RWPE2 (cell line): ENCODE measurements around the gene ADCY2.

Experiments used
- ATAC-seq: fragments of 200-7000 bp; cut with Tn5 transposase; 3 replicates; pipeline ENCODE4 v1.9.1; 2021; ENCODE audit warnings: low read depth
- DNase-seq: peaks from one replicate; pipeline ENCODE4 v3.0.0-alpha.2; 2020; ENCODE audit warnings: low spot score
- H3K27ac ChIP-seq: fragments of 450-650 bp; 2 replicates; pipeline ENCODE4 v1.5.1; 2017; ENCODE audit warnings: mild to moderate bottlenecking; ENCODE audit not compliant: poor library complexity, severe bottlenecking
- H3K27me3 ChIP-seq: fragments of 250-450 bp; sonication (Bioruptor Pico); 2 replicates; pipeline ENCODE4 v1.5.1; 2021; ENCODE audit warnings: mild to moderate bottlenecking, moderate library complexity; ENCODE audit not compliant: insufficient read depth, poor library complexity, severe bottlenecking
- H3K36me3 ChIP-seq: fragments of 250-450 bp; sonication (Bioruptor Pico); 2 replicates; pipeline ENCODE4 v1.5.1; 2020; ENCODE audit warnings: low read depth, mild to moderate bottlenecking, moderate library complexity
- H3K4me1 ChIP-seq: fragments of 250-450 bp; sonication (Bioruptor Pico); 2 replicates; pipeline ENCODE4 v1.5.1; 2021; ENCODE audit warnings: mild to moderate bottlenecking, moderate library complexity; ENCODE audit not compliant: insufficient read depth, poor library complexity, severe bottlenecking
- H3K4me3 ChIP-seq: fragments of 250-450 bp; sonication (Bioruptor Pico); 2 replicates; pipeline ENCODE4 v1.5.1; 2021; ENCODE audit warnings: mild to moderate bottlenecking, moderate library complexity; ENCODE audit not compliant: severe bottlenecking
- H3K9me3 ChIP-seq: fragments of 250-450 bp; sonication (Bioruptor Pico); 2 replicates; pipeline ENCODE4 v1.5.1; 2021; ENCODE audit warnings: mild to moderate bottlenecking, moderate library complexity; ENCODE audit not compliant: severe bottlenecking
- TF ChIP-seq, protein P1 (sequence below): fragments of 450-650 bp; IDR thresholded peaks from one replicate; pipeline ENCODE4 v1.5.1; 2017; ENCODE audit warnings: mild to moderate bottlenecking, moderate library complexity; ENCODE audit not compliant: poor library complexity, severe bottlenecking

ADCY2 gene

DNA sequence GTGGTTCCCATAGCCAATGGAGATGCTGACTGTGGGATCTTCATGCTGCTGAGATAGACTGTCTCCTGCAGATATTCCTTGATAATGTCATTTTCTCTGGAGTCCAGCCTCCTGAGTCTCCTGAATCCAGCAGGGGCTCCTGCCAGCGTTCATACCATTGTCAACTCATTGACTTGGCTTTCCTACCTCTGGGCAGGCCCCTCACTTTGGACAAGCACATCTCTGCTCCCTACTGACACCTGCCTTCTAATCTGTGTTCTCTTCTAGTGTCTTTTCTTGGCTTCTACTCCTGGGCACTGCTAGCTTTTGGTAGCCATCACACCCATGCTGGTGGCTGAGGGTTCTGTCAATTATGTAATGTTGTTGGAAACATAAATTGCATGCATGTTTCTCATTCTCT lies 138.0 kb downstream of the ADCY2 start:
- ATAC-seq = no peak
- no peaks in the 10 kb centered on the region for H3K27me3 ChIP-seq
- TF ChIP-seq, protein P1, sequence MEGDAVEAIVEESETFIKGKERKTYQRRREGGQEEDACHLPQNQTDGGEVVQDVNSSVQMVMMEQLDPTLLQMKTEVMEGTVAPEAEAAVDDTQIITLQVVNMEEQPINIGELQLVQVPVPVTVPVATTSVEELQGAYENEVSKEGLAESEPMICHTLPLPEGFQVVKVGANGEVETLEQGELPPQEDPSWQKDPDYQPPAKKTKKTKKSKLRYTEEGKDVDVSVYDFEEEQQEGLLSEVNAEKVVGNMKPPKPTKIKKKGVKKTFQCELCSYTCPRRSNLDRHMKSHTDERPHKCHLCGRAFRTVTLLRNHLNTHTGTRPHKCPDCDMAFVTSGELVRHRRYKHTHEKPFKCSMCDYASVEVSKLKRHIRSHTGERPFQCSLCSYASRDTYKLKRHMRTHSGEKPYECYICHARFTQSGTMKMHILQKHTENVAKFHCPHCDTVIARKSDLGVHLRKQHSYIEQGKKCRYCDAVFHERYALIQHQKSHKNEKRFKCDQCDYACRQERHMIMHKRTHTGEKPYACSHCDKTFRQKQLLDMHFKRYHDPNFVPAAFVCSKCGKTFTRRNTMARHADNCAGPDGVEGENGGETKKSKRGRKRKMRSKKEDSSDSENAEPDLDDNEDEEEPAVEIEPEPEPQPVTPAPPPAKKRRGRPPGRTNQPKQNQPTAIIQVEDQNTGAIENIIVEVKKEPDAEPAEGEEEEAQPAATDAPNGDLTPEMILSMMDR = no peak
- H3K27ac ChIP-seq = no peak overlapping the region
- H3K4me1 ChIP-seq = no peaks in the 10 kb centered on the region
- no peaks in the 10 kb centered on the region for H3K9me3 ChIP-seq
- H3K4me3 ChIP-seq = no peak overlapping the region
- no peak for DNase-seq
- no peaks in the 10 kb centered on the region for H3K36me3 ChIP-seq

DNA sequence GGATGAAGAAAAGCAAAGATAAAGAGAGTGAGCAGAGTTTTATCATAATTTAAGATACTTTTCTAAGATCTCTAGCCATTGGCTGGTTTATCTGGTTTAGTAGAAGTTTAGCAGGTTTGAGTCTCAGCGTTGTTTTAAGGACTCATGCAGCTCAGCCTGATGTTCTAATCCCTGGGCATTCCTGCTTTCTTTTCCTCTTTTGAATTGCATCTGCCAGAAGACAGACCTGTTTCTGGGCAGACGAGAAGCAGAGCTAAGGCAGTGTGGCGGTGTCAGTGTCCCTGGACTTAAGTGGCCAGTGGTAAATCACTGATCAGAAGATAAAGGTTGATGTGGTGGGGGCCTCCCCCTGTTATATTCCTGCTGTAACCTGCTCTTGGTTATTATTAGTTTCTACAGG lies 138.6 kb downstream of the ADCY2 start:
- Histone ChIP-seq H3K36me3 (no peaks in the 10 kb centered on the region), H3K27ac (no peak overlapping the region), H3K9me3 (no peaks in the 10 kb centered on the region), H3K27me3 (no peaks in the 10 kb centered on the region), H3K4me3 (no peak overlapping the region), H3K4me1 (no peaks in the 10 kb centered on the region)
- ATAC-seq (no peak), DNase-seq (no peak)
- TF ChIP-seq, protein P1 = no peak

DNA sequence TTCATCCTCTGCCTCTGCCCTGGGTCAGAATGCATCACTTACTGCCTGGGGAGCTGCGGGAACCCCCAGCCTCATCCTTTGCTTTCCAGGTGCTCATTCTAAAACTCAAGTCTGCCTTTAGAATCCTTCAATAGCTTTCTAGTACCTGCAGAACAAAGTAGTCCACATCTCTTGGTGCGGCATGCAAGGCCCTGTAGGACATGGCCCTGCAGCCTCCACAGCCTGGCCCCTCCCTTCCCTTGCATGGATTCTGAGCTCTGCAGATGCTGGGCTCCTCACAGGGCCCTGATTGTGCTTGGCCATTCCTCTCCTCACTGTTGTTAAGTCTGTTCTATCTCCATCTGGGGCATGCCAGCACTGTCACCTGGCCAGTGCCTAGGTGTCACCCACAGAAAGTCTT lies 141.6 kb downstream of the ADCY2 start:
- no peak for DNase-seq
- Histone ChIP-seq H3K4me1 (no peaks in the 10 kb centered on the region), H3K4me3 (no peak overlapping the region), H3K27me3 (no peaks in the 10 kb centered on the region), H3K36me3 (no peaks in the 10 kb centered on the region), H3K9me3 (no peaks in the 10 kb centered on the region), H3K27ac (no peak overlapping the region)
- ATAC-seq = no peak
- TF ChIP-seq, protein P1 = no peak

- Histone ChIP-seq H3K4me1 (no peaks in the 10 kb centered on the region), H3K27me3 (no peaks in the 10 kb centered on the region), H3K4me3 (no peak overlapping the region), H3K9me3 (no peaks in the 10 kb centered on the region), H3K27ac (no peak overlapping the region), H3K36me3 (no peaks in the 10 kb centered on the region)
- TF ChIP-seq, protein P1 = no peak
- no peak for DNase-seq
- ATAC-seq = no peak
Measured at GRCh38 chr5:7539571-7539970, 143.6 kb downstream of the ADCY2 start.

DNA sequence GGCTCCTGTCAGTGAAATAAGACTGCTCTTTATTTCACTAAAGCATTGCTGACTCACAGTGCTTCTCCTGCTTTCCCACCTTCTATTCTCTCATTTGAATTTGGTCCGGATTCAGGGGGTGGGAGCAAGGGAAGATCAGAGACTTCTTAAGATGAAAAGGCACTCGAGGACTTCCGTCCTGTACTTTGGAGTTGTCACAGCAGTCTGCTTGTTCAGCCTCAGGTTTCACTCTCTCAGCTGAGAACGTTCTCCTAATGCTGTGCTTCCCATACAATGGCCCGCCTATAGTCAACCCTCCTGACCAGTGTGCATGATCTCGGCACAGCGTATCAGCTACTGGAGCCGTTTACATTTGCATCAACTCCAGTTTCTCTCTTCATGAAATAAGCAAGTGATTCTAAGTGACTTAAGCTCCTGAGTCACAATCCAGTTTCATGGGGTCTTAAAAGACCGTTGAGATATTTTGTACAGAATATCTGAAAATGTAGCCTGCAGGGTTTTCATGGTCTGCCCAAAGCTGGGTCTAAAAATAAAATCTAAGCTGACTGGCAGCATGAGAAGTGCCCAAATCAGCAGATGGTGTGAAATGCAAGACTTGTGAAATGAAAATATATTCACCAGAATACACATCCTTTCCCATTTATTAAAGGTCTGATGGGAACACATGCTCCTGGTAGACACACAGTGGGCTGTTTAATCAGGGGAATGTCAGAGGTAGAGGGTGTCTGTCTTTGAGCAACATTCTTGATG lies 145.0 kb downstream of the ADCY2 start:
- ATAC-seq (no peak), DNase-seq (no peak)
- no peaks in the 10 kb centered on the region for H3K27me3 ChIP-seq
- no peaks in the 10 kb centered on the region for H3K4me1 ChIP-seq
- H3K36me3 ChIP-seq = no peaks in the 10 kb centered on the region
- no peaks in the 10 kb centered on the region for H3K9me3 ChIP-seq
- no peak overlapping the region for H3K27ac ChIP-seq
- H3K4me3 ChIP-seq = no peak overlapping the region
- TF ChIP-seq, protein P1 = no peak
